Left kidney (tissue), 2 donors: ENCODE results near the gene HSFX4. TPM values are rescaled to one million over a fixed set of nuclear protein-coding genes. Genes with fewer than 3 reads are reported as not detected.
A peak's percentile ranks its signal among the peaks of the same experiment; 100 is the strongest.
"Not testable (repeated sequence)": the region's sequence is repeated elsewhere in the genome, so short reads cannot be mapped to it uniquely, and the experiment has no call there.

ENCODE experiments used
- DNase-seq: peaks from one replicate; pipeline ENCODE4 v3.0.0-alpha.2; 2013
- polyA plus RNA-seq: library from polyadenylated mRNA; unstranded; fragments of 120-200 nt; gene quantifications from one replicate; pipeline ENCODE4 v1.2.1, GENCODE V29; 2013; ENCODE audit not compliant: insufficient read length

The HSFX4 gene
- polyA plus RNA-seq, 1 donor, result 0.25 TPM

DNA sequence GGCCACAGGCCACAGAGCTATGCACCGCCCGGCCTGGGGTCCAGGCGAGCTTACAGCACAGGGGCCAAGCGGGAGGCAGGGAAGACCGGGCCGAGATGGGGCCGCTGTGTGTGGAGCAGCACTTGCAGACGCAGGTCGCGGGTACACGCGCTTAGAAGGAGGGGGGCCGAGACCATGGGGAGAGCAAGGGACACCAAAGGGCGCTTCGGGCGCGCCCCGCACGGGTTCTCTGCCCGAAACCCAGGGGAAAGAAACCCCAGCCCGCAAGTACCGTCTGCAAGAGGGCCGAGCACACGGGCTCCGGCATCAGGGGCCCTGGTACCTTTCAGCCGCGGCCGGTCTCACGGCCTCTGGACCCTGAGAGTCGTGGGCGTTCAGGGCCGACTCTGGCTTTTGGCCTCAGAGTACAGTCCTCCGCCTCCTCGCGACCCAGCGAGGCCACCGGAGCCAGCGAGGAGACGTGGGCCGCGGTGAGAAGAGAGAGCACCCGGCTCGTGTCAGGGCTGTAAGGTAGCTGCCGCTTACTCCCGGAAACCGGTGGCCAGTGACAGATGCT lies 8.6 kb downstream of the HSFX4 start:
- no peak for DNase-seq

DNA sequence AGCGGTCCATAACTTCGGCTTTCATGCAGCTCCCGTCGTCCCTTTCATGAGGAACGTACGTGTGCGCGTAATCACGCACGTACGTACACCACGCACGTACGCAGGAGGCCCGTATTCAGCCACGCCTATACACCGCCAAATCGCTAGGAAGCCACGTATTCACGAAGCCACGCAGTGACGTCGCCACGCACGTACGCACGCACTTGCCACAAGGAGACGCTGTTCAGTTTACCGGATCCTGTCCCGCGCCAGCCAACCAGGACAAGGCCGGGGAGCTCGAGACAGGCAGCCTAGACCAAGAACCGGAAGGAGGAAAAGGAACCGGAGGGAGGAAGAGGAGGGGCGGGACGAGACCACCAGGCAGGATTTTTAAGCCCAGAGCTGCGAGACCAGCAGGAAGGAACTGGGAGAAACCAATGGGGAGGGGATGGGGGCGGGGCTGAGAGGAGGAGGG lies 9.1 kb downstream of the HSFX4 start, which contains the start of gene EOLA2:
TSS of gene EOLA2 (minus strand) at position 65 of the 454 bp plus-strand sequence. CDS start 4,617 bp downstream, outside the sequence.
- DNase-seq, result peak; percentile 93

DNA sequence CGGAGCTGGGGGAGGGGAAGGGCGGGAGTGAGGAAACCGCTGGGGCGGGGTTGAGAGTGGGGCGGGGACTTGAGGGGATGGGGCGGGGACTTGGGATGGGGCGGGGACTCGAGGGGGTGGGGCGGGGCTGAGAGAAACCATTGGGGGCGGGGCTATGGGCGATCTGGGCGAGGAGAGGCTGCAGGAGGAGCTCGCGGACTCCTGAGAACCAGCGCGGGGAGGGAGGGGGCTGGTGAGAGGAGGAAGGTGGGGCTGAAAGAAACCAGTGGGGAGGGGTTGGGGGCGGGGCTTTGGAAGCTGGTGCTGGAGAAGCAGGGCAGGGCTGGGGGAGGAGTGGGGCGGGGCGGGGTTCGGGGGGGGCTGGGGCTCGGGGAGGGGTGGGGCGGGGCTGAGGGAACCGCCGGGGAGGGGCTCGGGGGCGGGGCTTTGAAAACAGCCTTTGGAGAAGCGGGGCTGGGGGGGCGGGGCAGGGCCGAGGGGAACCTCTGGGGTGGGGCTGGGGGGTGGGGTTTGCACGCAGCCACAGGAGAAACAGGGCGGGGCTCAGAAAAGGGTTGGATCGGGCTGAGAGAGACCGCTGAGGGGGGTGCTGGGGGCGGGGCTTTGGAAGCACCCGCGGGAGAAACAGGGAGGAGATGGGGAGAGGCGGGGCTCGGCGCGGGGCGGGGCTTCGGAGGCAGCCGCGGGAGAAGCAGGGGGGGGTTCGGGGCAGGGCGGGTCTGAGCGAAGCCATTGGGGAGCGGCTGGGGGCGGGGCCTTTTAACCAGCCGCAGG lies 9.7 kb downstream of the HSFX4 start:
- peak; percentile 88 for DNase-seq

DNA sequence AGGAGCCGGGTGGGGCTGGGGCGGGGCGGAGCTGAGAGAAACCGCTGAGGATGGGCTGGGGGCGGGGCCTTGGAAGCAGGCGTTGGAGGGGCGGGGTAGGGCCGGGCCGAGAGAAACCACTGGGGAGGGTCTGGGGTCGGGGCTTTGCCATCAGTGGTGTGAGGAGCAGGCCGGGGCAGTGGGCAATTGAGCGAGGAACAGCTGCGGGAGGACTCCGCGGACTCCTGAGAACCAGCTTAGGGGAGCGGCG lies 10.2 kb downstream of the HSFX4 start:
- DNase-seq, result no peak

DNA sequence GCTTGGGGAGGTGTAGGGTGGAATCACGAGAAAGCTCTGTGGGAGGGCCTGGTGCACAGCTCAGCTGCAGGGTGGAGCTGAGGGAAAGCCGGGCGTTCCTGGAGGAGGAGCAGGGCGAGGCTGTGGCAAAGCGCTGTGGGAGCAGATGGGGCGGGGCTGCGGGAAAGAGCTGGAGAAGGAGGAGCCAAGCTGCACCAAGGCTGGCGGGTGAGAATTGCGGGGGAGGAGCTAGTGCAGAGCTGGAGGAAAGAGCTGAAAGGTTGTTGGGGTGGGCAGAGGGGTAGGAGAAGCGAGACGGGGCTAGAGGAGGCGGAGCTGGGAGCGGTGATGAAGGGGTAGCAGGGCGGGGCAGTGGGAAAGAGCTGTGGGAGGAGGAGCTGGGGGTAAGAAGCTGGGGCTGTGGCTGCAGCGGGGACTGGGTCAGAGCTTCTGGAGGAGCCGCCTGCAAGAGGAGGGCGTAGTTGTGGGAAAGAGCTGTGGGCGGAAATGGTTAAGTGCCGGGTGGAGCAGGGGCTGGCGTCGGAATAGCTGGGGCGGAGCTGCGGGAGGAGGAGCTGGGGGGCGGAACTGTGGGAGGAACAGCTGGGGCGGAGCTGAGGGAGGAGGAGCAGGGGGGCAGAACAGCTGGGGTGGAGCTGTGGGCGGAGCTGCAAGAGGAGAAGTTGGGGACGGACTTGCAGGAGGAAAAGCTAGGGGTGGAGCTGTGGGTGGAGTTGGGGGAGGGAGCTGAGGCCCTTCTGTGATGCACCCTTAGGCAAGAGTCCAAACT lies 10.7 kb downstream of the HSFX4 start:
- peak; percentile 87 for DNase-seq

DNA sequence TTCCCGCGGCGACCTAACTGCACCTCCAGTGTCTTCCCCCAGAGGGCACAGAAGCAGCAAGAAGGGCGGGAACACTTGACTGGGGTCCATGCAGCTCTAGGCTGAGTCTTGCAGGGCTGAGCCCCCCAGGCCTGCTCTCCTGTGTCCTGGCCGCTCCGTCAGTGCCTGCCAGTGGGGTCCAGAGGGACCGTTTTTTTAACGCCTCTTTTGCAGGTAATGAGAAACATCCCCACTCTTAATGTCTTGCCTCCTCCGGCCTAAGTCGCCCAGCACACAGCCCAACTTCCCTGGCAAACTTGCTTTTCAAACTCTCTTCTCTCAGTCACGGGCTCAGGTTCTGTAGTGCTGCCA lies 11.3 kb downstream of the HSFX4 start:
- not testable (repeated sequence) for DNase-seq

DNA sequence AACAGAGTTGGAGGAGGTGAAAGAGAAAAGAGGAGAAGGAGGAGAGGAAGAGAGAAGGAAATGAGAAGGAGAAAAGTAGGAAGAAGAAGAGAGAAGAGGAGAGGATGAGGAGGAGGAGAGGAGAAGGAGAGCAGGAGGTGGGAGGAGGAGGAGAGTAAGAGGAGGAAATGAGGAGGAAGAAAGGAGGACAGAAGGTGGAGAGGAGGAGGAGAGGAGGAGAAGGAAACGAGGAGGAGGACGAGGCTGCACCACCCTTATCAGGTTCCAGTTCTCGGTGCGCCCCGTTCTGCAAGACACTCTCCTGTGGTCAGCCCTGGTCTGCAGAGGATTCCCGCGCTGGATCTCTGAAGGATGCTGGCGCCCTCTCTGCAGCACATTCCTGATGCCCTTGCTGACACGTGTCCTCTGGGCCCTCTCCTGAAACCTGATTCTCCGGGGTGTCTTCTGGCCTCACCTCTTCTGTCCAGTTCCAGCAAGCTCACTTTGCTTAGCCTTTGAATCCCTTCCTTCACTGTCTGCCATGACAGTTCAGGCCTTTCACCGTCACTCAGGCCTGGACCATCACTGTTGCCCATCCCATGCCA lies 15.8 kb downstream of the HSFX4 start:
- not testable (repeated sequence) for DNase-seq

DNA sequence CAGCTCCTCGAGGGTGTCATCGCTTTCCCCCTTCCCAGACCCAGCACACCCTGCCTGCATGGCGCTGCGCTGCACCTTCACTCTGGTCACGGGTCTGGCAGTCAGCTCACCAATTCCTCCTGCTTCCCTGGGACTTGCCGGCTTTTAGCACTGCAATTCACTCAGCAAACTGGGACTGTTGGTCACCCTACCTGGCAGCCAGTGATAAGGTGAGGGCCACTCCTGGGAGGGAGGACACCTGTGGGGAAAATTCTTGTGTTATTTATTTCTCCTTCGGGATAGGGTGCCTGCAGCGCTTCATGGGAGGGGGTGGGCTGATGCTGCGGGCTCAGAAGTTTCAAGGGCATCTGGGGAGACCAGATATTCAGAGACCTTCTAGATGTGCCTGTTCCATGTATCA lies 16.4 kb downstream of the HSFX4 start:
- DNase-seq, result not testable (repeated sequence)

DNA sequence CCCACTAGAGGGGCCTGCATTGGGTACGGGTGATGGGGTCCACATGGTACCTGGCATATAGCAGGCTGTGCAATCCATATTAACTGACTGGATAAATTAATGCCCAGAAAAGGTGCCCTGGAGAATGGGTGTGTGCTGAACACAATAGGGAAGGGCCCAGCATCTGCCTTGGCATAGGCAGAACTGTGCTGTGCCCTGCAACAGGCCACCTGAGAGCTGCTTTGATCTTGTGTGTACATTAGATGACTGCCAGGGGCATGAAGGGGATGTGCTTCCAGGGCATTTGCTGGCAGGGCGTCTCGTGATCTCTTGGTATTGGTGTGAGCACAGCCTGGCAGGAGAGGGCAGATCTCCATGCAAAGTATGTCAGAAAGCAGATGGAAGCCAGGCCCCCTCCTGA lies 17.6 kb downstream of the HSFX4 start:
- DNase-seq, result not testable (repeated sequence)

DNA sequence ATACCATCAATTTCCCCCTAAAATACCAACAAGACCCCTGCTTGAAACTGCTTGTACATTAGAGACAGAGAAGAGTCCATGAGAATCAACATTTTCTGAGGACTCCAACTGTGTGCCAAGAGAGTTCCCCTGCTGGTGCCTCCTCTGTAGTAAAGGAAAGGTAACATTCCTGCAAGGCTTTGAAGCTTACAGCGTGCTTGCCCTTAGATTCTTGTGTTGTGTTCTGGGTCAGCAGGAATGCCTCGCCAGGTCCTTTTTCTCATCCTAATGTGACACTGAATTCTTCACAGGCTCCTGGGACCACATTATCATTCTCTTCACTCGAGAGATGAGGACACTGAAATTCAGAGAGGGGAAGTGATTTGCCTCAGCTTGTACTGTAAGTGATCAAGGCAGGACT lies 18.6 kb downstream of the HSFX4 start:
- DNase-seq, result no peak

DNA sequence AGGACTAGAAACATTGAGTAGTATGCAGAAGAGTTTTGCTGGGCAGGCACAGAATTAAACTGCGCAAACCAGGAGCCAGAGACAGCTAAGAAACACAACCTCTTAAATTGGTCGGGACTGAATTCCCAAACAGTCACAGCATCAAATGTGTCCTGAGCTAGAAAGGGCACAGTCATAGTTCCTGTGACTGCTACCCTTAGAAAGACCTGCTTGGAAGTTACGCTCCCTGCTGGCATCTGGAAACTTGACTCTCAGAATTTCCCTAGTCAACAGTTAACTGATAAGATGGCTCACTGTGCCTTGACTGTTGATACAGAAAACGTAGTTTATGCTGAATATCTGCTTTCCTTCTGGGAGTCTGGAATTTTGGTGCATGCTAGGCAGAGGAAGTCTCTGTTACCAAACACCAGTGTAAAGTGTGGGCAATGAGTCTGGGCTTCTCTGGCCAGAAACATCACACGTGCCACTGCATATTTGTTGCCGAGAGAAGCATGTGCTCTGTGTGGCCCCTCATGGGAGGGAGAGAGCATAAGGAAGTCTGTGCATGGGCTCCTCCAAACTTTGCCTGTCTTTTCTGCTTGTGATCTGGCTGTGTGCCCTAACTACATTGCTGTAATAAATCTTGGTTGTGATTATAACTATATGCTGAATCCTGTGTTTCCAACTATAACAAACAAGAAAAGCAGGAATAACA lies 20.5 kb downstream of the HSFX4 start:
- DNase-seq, result no peak

DNA sequence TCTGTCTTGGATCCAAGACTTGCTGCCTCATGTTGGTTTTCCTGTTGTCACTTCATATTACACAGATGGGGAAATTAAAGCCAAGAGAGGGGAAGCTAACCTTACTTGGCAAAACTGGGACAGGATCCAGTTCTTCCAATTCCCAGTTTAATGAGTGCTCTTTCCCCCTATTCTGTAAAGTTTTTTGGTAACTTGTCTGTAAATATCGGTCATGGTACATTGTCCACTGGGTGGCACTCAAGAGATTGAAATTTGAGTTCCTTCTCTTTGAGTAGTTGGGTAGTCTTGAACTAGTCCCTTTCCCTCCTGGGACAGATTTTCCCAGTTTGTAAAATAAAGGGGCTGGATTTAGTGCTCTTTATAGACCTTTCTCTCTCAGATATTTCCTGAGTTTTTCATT lies 21.3 kb downstream of the HSFX4 start:
- no peak for DNase-seq

DNA sequence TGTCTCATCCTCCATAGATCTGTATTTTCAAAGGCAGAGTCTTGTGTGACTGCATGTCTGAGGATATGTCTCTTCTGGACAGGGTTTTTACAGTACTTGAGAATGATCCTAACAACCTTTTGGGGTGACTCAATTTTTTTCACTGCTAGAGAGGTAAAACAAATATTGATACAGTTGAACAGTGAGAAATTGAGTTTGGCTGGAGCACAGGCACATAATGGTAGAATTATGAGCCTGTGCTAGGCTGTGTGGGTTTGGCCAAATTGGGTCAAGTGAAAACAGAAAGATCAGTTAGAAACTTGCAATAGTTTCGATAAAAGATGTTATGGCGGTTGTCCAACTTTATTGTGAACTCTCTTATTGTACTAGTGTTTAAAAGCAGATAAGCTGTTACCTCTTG lies 32.2 kb downstream of the HSFX4 start:
- no peak for DNase-seq

DNA sequence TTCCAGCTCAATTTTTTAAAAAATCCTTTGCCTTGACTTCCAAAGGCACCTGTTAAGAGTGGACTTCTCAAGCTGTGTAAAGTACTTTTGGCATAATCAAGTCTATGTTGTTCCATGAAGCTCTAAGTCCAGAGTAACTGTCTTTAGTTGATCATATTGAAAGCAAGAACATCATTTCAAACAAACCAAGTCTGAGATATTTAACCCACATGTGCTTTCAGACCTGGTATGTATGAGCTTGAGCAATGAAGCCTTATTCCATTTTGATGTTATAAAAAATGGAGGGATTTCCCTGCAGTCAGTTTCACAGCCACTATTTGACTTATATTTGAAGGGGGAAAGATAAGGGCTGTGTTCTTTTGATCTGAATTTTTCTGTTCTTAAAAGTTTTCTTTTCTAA lies 32.6 kb downstream of the HSFX4 start:
- DNase-seq, result no peak

DNA sequence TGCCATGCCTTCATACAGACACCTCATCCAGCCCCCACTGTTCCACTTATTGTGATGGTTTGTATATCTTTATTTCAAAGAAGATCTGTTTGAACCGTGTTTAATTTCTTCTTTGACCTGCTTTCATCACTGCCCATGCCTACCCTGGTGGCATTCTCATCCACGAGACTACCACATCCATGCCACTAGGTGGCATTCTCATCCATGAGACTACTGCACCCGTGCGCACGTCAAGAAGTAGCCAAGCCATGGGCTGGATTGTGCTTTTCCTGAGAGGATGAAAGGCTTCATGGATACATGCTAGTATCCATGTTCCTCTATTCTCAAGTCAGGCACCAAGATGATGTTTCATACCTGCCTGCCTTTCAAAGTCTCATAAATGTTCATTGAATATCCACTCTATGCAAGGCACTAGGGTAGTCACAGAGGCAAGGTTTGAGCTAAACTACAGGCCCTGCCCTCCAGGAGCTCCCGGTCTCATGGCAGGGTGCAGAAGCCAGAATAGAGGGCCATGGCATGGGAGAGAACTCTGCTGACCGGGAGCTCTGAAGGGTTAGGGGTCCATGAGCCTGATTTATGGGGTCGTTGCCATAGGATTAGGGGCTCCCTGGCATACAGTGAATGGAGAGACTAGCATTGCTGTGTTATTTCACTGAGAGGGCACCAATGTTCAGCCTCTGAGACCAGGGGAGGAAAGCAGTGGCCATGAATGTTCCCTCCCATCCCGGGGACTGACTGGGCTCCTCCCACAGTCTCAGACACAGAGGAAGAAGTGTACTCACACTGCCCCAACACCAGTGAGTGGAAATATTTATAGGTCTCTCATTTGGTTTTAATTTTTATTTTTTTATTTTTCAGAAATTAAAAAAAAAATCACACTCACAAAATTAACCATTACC lies 33.7 kb downstream of the HSFX4 start:
- DNase-seq, result peak; percentile 33

DNA sequence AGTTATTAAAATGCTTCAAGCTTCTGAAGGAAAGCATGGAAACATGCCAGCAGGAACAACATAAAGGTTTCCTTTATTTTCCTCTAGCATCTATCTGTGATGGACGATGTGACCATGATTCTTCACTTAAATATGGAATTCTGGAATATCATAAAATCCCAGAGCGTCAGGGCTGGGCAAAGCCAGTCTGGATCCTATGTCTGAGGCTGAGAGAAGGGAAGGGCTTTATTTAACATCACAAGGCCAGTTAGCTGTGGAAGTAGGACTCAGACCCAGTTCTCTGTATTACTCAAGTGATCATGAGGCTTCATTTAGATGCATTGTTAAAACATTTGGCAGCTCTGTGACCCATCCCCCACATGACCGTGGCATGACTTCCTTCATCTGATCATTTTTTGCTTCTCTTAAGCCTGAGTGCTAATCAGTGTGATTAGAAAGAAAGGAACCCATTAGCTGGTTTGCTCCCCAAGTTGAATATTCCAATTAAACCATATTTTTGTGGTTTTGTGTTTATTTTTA lies 49.8 kb downstream of the HSFX4 start:
- no peak for DNase-seq

Other genes starting within 250 kb of the HSFX4 start
- gene MAGEA11, start 217.5 kb upstream of the HSFX4 start, polyA plus RNA-seq, result not detected
- 2.1 TPM for gene HSFX1, start 155.5 kb upstream of the HSFX4 start, polyA plus RNA-seq
- not detected for gene MAGEA9, start 147.6 kb upstream of the HSFX4 start, polyA plus RNA-seq
- 0.43 TPM for gene MAGEA8, start 48.4 kb upstream of the HSFX4 start, polyA plus RNA-seq
- 29.6 TPM for gene EOLA2, start 8.9 kb downstream of the HSFX4 start, polyA plus RNA-seq